Uterus (tissue), 2 donors: ENCODE measurements around the gene EHMT1.

ENCODE experiments used
- POLR2A ChIP-seq, 2 donors: fragments of 450-650 bp; IDR thresholded peaks; one replicate each; pipeline ENCODE4 v1.6.1; 2016; ENCODE audit warnings: antibody characterized with exemption in 2 of 2, mild to moderate bottlenecking in 1 of 2, moderate library complexity in 1 of 2
- TF ChIP-seq, protein P1 (sequence below), 4 experiments: fragments of 200-600 bp in 2 of 4; fragments of 450-650 bp in 2 of 4; sonication (generic) in 2 of 4; IDR thresholded peaks; one replicate each; pipeline ENCODE4 v1.5.1; 2016 to 2019; ENCODE audit warnings: antibody characterized with exemption in 4 of 4, mild to moderate bottlenecking in 2 of 4, moderate library complexity in 1 of 4

GRCh38 chr9:137816531-137817235, 197.9 kb downstream of the EHMT1 start:
- TF ChIP-seq POLR2A (IDR thresholded peaks at IDR 0.05) = no peak
- TF ChIP-seq, protein P1, sequence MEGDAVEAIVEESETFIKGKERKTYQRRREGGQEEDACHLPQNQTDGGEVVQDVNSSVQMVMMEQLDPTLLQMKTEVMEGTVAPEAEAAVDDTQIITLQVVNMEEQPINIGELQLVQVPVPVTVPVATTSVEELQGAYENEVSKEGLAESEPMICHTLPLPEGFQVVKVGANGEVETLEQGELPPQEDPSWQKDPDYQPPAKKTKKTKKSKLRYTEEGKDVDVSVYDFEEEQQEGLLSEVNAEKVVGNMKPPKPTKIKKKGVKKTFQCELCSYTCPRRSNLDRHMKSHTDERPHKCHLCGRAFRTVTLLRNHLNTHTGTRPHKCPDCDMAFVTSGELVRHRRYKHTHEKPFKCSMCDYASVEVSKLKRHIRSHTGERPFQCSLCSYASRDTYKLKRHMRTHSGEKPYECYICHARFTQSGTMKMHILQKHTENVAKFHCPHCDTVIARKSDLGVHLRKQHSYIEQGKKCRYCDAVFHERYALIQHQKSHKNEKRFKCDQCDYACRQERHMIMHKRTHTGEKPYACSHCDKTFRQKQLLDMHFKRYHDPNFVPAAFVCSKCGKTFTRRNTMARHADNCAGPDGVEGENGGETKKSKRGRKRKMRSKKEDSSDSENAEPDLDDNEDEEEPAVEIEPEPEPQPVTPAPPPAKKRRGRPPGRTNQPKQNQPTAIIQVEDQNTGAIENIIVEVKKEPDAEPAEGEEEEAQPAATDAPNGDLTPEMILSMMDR (IDR thresholded peaks at IDR 0.05) = no peak
